H1 (cell line): Measurements from ENCODE around the gene CLDN7. TPM values are rescaled to one million over a fixed set of nuclear protein-coding genes. Genes with fewer than 3 reads are reported as not detected.

Source experiments
- CHD7 ChIP-seq: fragments of 300-600 bp; sonication (generic); IDR thresholded peaks from 2 replicates; pipeline ENCODE4 v1.7.1; 2012; ENCODE audit warnings: low read length, moderate library complexity, mild to moderate bottlenecking, inconsistent platforms; ENCODE audit not compliant: insufficient replicate concordance
- EGR1 ChIP-seq: IDR thresholded peaks from 2 replicates; pipeline ENCODE4 v1.6.1; 2011; ENCODE audit warnings: low read depth, low read length, borderline replicate concordance
- FOSL1 ChIP-seq: IDR thresholded peaks from 2 replicates; pipeline ENCODE4 v1.6.1; 2011; ENCODE audit warnings: mild to moderate bottlenecking, low read depth, low read length, moderate library complexity; ENCODE audit not compliant: insufficient read depth
- RAD21 ChIP-seq, 2 experiments: IDR thresholded peaks in 1 of 2; conservative IDR thresholded peaks in 1 of 2; 2 replicates each; pipeline ENCODE4 v1.6.1; 2011; ENCODE audit warnings: low read depth in 2 of 2, low read length in 2 of 2, improper control_type of control experiment in 1 of 2, inconsistent platforms in 1 of 2, mild to moderate bottlenecking in 1 of 2, moderate library complexity in 1 of 2
- RFX5 ChIP-seq: IDR thresholded peaks from 2 replicates; pipeline ENCODE4 v1.6.1; 2011; ENCODE audit warnings: low read depth, low read length, improper control_type of control experiment, borderline replicate concordance
- SIN3A ChIP-seq, 2 experiments: IDR thresholded peaks in 1 of 2; conservative IDR thresholded peaks in 1 of 2; 2 replicates each; pipeline ENCODE4 v1.6.1; 2011 to 2012; ENCODE audit warnings: low read length in 2 of 2, improper control_type of control experiment in 1 of 2, low read depth in 1 of 2, mild to moderate bottlenecking in 1 of 2
- TBP ChIP-seq: IDR thresholded peaks from 2 replicates; pipeline ENCODE4 v1.6.1; 2011; ENCODE audit warnings: low read depth, low read length, improper control_type of control experiment
- TEAD4 ChIP-seq: IDR thresholded peaks from 2 replicates; pipeline ENCODE4 v1.6.1; 2012; ENCODE audit warnings: low read depth, low read length, inconsistent platforms, mixed read lengths
- ZNF274 ChIP-seq: IDR thresholded peaks from 2 replicates; pipeline ENCODE4 v1.7.0; 2012; ENCODE audit warnings: low read length, borderline replicate concordance; ENCODE audit errors: extremely low read depth
- polyA plus RNA-seq, 7 experiments: library from polyadenylated mRNA; depleted of rRNA in 3 of 7; stranded (reverse) in 5 of 7; unstranded in 2 of 7; fragments of >200 nt in 5 of 7; fragments of 200-250 nt in 2 of 7; gene quantifications; 1 replicate in 5 of 7; 2 replicates in 1 of 7; 4 replicates in 1 of 7; pipeline versions ENCODE4 v1.2.1 to v1.2.3, GENCODE V29; 2011 to 2013; ENCODE audit warnings: missing spikeins in 2 of 7, mixed read lengths in 2 of 7
- total RNA-seq: library from RNA; stranded (reverse); fragmentation: NEBNext Ultra II Directional; extraction: Animal tissue kit (Norgen Biotek cat#: 25700); gene quantifications from 2 replicates; pipeline ENCODE4 v1.2.1, GENCODE V29; 2021

Gene CLDN7
- total and polyA plus RNA-seq, 2 of the 8 experiments (the other 6 are each of a cell fraction or from before 2014, with no cell fraction given) = 118 to 119 TPM

- TF ChIP-seq CHD7 (no peak), EGR1 (peak; percentile 53; the same call in 1 of the 2 replicates), TEAD4 (peak; percentile 4), RFX5 (peak; percentile 82), RAD21 (IDR thresholded peaks at IDR 0.05 in 1 of 2, conservative IDR thresholded peaks at IDR 0.05 in 1 of 2; ENCODE audit: low read depth in 2 of 2, low read length in 2 of 2) (peak; percentile 23; a peak in 2 of 4 replicates), TBP (no peak), FOSL1 (no peak), SIN3A (conservative IDR thresholded peaks at IDR 0.05 in 1 of 2, IDR thresholded peaks at IDR 0.05 in 1 of 2; ENCODE audit: low read depth in 1 of 2, low read length in 2 of 2) (peak; percentile 55 to 94; a peak in 1 of 4 replicates), ZNF274 (no peak)
Observed at GRCh38 chr17:7214300-7215135, 47.8 kb downstream of the CLDN7 start (continued).
